ENCODE data around the gene CUX1. TPM values are rescaled to one million over a fixed set of nuclear protein-coding genes. Genes with fewer than 3 reads are reported as not detected.
A peak's percentile ranks its signal among the peaks of the same experiment; 100 is the strongest.

The CUX1 gene
- total and polyA plus RNA-seq, 12 donors, result 34.5 to 176 (median 145) TPM

DNA sequence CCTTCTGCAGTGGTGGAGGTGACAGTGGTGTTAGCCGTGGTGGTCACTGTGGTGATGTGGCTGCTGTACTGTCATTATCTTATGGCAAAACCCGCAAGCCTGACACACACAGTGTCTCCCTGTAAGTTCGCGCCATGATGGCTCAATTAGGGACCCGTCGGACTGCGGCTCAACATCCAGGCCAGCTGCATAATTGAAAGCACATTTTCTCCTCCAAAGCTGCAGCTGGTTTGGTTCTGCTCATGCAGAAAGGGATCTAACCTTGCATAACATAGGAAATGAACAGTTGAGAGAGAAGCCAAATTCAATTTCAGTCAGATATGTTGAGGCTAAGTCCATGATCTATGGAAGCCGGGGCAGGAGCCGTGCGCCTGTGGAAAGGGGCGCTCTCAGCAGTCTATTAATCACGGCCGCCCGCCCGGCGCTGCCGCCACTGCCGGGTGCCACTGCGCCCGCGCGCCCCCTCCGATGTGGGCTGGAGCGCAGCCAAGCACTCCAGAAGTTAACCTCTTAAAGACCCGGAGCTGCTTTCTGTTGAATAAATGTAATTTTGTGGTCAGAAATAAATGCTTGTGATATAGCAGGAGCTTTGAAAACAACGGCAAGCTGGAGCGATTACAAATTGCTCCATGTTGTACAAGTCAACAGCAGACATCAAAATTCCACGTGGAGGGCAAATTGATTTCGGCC lies 227.7 kb downstream of the CUX1 start:
- TF ChIP-seq, protein P1, sequence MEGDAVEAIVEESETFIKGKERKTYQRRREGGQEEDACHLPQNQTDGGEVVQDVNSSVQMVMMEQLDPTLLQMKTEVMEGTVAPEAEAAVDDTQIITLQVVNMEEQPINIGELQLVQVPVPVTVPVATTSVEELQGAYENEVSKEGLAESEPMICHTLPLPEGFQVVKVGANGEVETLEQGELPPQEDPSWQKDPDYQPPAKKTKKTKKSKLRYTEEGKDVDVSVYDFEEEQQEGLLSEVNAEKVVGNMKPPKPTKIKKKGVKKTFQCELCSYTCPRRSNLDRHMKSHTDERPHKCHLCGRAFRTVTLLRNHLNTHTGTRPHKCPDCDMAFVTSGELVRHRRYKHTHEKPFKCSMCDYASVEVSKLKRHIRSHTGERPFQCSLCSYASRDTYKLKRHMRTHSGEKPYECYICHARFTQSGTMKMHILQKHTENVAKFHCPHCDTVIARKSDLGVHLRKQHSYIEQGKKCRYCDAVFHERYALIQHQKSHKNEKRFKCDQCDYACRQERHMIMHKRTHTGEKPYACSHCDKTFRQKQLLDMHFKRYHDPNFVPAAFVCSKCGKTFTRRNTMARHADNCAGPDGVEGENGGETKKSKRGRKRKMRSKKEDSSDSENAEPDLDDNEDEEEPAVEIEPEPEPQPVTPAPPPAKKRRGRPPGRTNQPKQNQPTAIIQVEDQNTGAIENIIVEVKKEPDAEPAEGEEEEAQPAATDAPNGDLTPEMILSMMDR (IDR thresholded peaks at IDR 0.05), result no peak
- Histone ChIP-seq H3K4me1 (peaks cover 7 to 57% (median 25%) of the 10 kb centered on the region in 9 donors), H3K9me3 (no peaks in the 10 kb centered on the region), H3K27ac (peak overlapping the region; percentile 8 to 77 (median 64)), H3K4me3 (peak overlapping the region in 9 of 10 donors; percentile 2 to 37 (median 27)), H3K27me3 (no peaks in the 10 kb centered on the region), H3K36me3 (no peaks in the 10 kb centered on the region)
- 18 to 24% methylated on average over 29 of the region's 29 CpGs for WGBS, 2 donors
- peak; percentile 37 to 63 for DNase-seq
- intact Hi-C loops (cut with DNase I), result no loop called here
- peak; percentile 45 to 91 (median 59) for ATAC-seq

DNA sequence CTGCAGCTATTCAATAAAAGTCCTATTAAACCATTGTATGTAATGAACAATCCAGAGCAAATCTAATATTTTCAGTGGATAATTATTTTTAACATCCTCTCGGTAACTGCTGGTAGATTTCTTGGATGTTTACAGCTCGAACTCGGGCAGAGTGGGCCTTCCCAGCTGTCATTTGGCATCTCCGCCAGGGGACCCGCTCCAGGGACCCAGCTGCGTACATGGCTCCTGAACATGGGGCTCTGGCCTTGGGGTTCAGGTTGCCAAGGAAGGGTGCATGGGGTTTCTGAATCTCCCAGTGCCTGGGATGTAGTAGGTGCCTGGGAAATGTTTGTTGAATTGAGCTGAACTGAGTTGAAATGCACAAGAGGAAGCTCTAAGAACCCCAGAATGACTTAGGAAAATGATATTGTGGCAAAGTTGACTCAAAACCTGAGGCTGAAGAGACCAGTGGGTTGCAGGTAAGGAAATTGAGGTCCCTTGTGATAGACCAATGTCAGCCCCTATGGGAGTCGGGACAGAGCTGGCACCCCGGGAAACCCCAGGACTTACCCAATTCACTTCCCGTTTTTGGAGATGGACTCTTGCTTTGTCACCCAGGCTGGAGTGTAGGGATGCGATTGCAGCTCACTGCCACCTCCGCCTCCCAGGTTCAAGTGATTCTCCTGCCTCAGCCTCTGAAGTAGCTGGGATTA lies 228.4 kb downstream of the CUX1 start:
- 75 to 77% methylated on average over 11 of the region's 11 CpGs for WGBS, 2 donors
- H3K4me3 ChIP-seq, result peak overlapping the region in 7 of 10 donors; percentile 5 to 37 (median 32)
- ATAC-seq, result no peak
- H3K27me3 ChIP-seq, result no peaks in the 10 kb centered on the region
- H3K36me3 ChIP-seq, result no peaks in the 10 kb centered on the region
- intact Hi-C loops (cut with DNase I), result no loop called here
- TF ChIP-seq, protein P1 (IDR thresholded peaks at IDR 0.05), result no peak
- H3K4me1 ChIP-seq, result peaks cover 4 to 55% (median 22%) of the 10 kb centered on the region in 9 donors
- peak overlapping the region in 9 of 10 donors; percentile 8 to 77 (median 66) for H3K27ac ChIP-seq
- DNase-seq, result no peak
- no peaks in the 10 kb centered on the region for H3K9me3 ChIP-seq

DNA sequence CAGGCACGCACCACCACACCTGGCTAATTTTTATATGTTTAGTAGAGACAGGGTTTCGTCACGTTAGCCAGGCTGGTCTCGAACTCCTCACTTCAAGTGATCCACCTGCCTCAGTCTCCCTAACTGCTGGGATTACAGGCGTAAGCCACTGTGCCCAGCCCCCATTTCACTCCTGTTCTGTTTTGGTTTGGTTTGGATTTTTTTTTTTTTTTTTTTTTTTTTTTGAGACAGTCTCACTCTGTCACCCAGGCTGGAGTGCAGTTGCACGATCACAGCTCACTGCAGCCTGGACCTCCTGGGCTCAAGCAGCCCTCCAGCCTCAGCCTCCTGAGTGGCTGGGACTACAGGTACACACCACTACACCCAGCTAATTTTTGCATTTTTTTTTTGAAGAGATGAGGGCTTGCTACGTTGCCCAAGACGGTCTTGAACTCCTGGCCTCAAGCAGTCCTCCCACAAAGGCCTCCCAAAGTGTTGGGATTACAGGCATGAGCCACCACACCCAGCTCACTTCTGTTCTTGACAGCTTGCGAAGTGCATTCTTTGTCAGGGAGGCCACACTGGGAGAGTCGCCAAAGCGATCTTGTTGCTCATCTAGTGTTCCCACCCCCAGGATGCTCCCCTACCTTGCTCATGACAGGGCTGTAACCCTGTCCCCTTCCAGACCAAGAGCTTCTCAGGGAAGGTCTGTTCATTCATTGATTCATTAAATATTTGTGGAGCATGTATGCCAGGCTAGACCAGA lies 229.1 kb downstream of the CUX1 start:
- no peak overlapping the region for H3K4me3 ChIP-seq
- H3K4me1 ChIP-seq, result peaks cover 4 to 50% (median 22%) of the 10 kb centered on the region in 9 donors
- intact Hi-C loops (cut with DNase I), result no loop called here
- no peaks in the 10 kb centered on the region for H3K36me3 ChIP-seq
- H3K27me3 ChIP-seq, result no peaks in the 10 kb centered on the region
- TF ChIP-seq, protein P1 (IDR thresholded peaks at IDR 0.05), result no peak
- WGBS, 2 donors, result 85 to 88% methylated on average over 11 of the region's 11 CpGs
- H3K27ac ChIP-seq, result no peak overlapping the region
- no peaks in the 10 kb centered on the region for H3K9me3 ChIP-seq
- DNase-seq (no peak), ATAC-seq (no peak)

GRCh38 chr7:102047167-102047566 lies 229.7 kb downstream of the CUX1 start:
- Histone ChIP-seq H3K36me3 (no peaks in the 10 kb centered on the region), H3K27me3 (no peaks in the 10 kb centered on the region), H3K4me1 (peaks cover 4 to 44% (median 20%) of the 10 kb centered on the region in 9 donors), H3K4me3 (no peak overlapping the region), H3K9me3 (no peaks in the 10 kb centered on the region), H3K27ac (no peak overlapping the region)
- ATAC-seq (no peak), DNase-seq (no peak)
- intact Hi-C loops (cut with DNase I), result no loop called here
- TF ChIP-seq, protein P1 (IDR thresholded peaks at IDR 0.05), result no peak
- WGBS, 2 donors, result 95 to 98% methylated on average over 1 of the region's 1 CpG

Data from heart right ventricle (tissue), 16 donors.